Measurements from ENCODE around the gene LAS1L. TPM values are rescaled to one million over a fixed set of nuclear protein-coding genes. Genes with fewer than 3 reads are reported as not detected.

The LAS1L gene
- total and polyA plus RNA-seq, 9 of the 15 experiments (the other 6 are each of a cell fraction or from before 2014, with no cell fraction given), result 43.3 to 119 (median 86.4) TPM

- TF ChIP-seq ID3 (CRISPR knock-in tag; IDR thresholded peaks at IDR 0.05) (no peak), ID3 (tag; IDR thresholded peaks at IDR 0.05) (no peak), NFIC (IDR thresholded peaks at IDR 0.05) (no peak), ZNF165 (CRISPR knock-in tag; IDR thresholded peaks at IDR 0.05; ENCODE audit: borderline replicate concordance) (no peak), FOSL1 (tag; conservative IDR thresholded peaks at IDR 0.05) (no peak)
These were observed 2.6 kb upstream of the LAS1L start (continued) for GRCh38 chrX:65537229-65537628.

- H4K20me1 ChIP-seq (replicated peaks; ENCODE audit: control insufficient read depth, insufficient read depth, low read length), result no peaks in the 10 kb centered on the region; the same call in 1 of the 2 replicates
- BruUV-seq (replicated peaks), result no TSS peak
- H3K79me2 ChIP-seq (ENCODE audit: control insufficient read depth, insufficient read depth, low read length), result peaks cover 29% of the 10 kb centered on the region
- H3K4me2 ChIP-seq (ENCODE audit: insufficient read depth, low read length), result no peak overlapping the region
- no peaks in the 10 kb centered on the region for H3K9me1 ChIP-seq (ENCODE audit: control insufficient read depth, insufficient read depth, low read length)
- ATAC-seq (no peak), FAIRE-seq (no peak), DNase-seq (ENCODE audit: extremely low read depth in 1 of 4, low spot score in 3 of 4) (no peak)
- in situ Hi-C loops (cut with MboI) (no loop called here), intact Hi-C loops (cut with micrococcal nuclease) (no loop called here)
- H3K36me3 ChIP-seq (ENCODE audit: control insufficient read depth, insufficient read depth, low read length), result peaks cover 20% of the 10 kb centered on the region; the same call in 2 of the 3 replicates
- 89% methylated on average over 3 of the region's 3 CpGs for WGBS (ENCODE audit: insufficient coverage, low coverage, missing lambda C conversion rate)
- no peak overlapping the region for H2AFZ ChIP-seq (ENCODE audit: low read depth, low read length)
- H3K9me3 ChIP-seq (replicated peaks; ENCODE audit: control insufficient read depth, insufficient read depth, low read depth, low read length), result no peaks in the 10 kb centered on the region
- POLR2A ChIA-PET, result no interaction called here
- H3K4me3 ChIP-seq, result no peak overlapping the region
- CTCF ChIA-PET (ENCODE audit: low intra/inter-chr PET ratio), result no interaction called here
- no peak for TF ChIP-seq ZNF212 (CRISPR knock-in tag; IDR thresholded peaks at IDR 0.05)
- TF ChIP-seq HMGN3 (IDR thresholded peaks at IDR 0.05; ENCODE audit: borderline replicate concordance, extremely low read depth, insufficient read length, low read depth, low read length), result no peak
- no peak for TF ChIP-seq ZNF584 (CRISPR knock-in tag; IDR thresholded peaks at IDR 0.05; ENCODE audit: low read depth)
- TF ChIP-seq ZNF318 (IDR thresholded peaks at IDR 0.05; ENCODE audit: borderline replicate concordance in 1 of 2, low read depth in 1 of 2), result no peak
- H3K4me1 ChIP-seq (replicated peaks in 1 of 2; ENCODE audit: control insufficient read depth in 2 of 2, insufficient read depth in 2 of 2, low read length in 2 of 2), result peaks cover 0 to 7% of the 10 kb centered on the region in 2 experiments; a peak in 3 of 5 replicates
- no peaks in the 10 kb centered on the region for H3K27me3 ChIP-seq (ENCODE audit: control insufficient read depth in 2 of 2, insufficient read depth in 2 of 2, low read length in 2 of 2)
- no peak overlapping the region for H3K27ac ChIP-seq (ENCODE audit: extremely low read depth, low read depth, low read length)
- no peak overlapping the region for H3K9ac ChIP-seq (ENCODE audit: insufficient read depth in 1 of 2, low read depth in 2 of 2, low read length in 2 of 2)
These were observed 1.7 kb upstream of the LAS1L start for GRCh38 chrX:65536291-65536690.
